Measurements from ENCODE around the gene ARID3A.

The ARID3A gene

GRCh38 chr19:939439-939838, 13.6 kb downstream of the ARID3A start:
- Histone ChIP-seq H3K4me1 (ENCODE audit: low read length) (no peaks in the 10 kb centered on the region), H3K27ac (ENCODE audit: low read length) (no peak overlapping the region), H3K9ac (ENCODE audit: low read length) (no peak overlapping the region), H3K27me3 (replicated peaks; ENCODE audit: insufficient read depth, low read length) (no peaks in the 10 kb centered on the region), H3K4me2 (ENCODE audit: low read depth, low read length) (no peak overlapping the region), H3K4me3 (ENCODE audit: low read length) (no peak overlapping the region), H3K9me2 (replicated peaks; ENCODE audit: insufficient read depth, low read length) (no peaks in the 10 kb centered on the region), H2AFZ (ENCODE audit: low read length) (no peak overlapping the region), H4K20me1 (ENCODE audit: insufficient read depth, low read length) (no peaks in the 10 kb centered on the region), H3K36me3 (replicated peaks; ENCODE audit: insufficient read depth, low read length) (no peaks in the 10 kb centered on the region), H3K9me3 (replicated peaks; ENCODE audit: insufficient read depth, low read length) (no peaks in the 10 kb centered on the region), H3K79me2 (ENCODE audit: low read length) (peaks cover 45% of the 10 kb centered on the region), H3F3A (ENCODE audit: insufficient read depth, low read length) (no peaks in the 10 kb centered on the region)
- no peak for DNase-seq
- no peak for TF ChIP-seq CTCF (IDR thresholded peaks at IDR 0.05; ENCODE audit: low read length)

- no peak overlapping the region for H2AFZ ChIP-seq (ENCODE audit: low read length)
- H3K4me3 ChIP-seq (ENCODE audit: low read length) = no peak overlapping the region
- no peaks in the 10 kb centered on the region for H3F3A ChIP-seq (ENCODE audit: insufficient read depth, low read length)
- no peak overlapping the region for H3K4me2 ChIP-seq (ENCODE audit: low read depth, low read length)
- H3K9me2 ChIP-seq (replicated peaks; ENCODE audit: insufficient read depth, low read length) = no peaks in the 10 kb centered on the region
- no peaks in the 10 kb centered on the region for H3K27me3 ChIP-seq (replicated peaks; ENCODE audit: insufficient read depth, low read length)
- H3K27ac ChIP-seq (ENCODE audit: low read length) = no peak overlapping the region
- no peak overlapping the region for H3K9ac ChIP-seq (ENCODE audit: low read length)
- H3K36me3 ChIP-seq (replicated peaks; ENCODE audit: insufficient read depth, low read length) = no peaks in the 10 kb centered on the region
- H3K9me3 ChIP-seq (replicated peaks; ENCODE audit: insufficient read depth, low read length) = no peaks in the 10 kb centered on the region
- DNase-seq = no peak
- no peaks in the 10 kb centered on the region for H4K20me1 ChIP-seq (ENCODE audit: insufficient read depth, low read length)
- no peaks in the 10 kb centered on the region for H3K4me1 ChIP-seq (ENCODE audit: low read length)
- peaks cover 44% of the 10 kb centered on the region for H3K79me2 ChIP-seq (ENCODE audit: low read length)
- TF ChIP-seq EZH2 (optimal IDR thresholded peaks at IDR 0.05; ENCODE audit: low read depth, low read length) (no peak), EZH2phosphoT487 (IDR thresholded peaks at IDR 0.05; ENCODE audit: low read length) (no peak), CTCF (IDR thresholded peaks at IDR 0.05; ENCODE audit: low read length) (no peak)
Measured at GRCh38 chr19:939922-940321, 14.1 kb downstream of the ARID3A start.

DNA sequence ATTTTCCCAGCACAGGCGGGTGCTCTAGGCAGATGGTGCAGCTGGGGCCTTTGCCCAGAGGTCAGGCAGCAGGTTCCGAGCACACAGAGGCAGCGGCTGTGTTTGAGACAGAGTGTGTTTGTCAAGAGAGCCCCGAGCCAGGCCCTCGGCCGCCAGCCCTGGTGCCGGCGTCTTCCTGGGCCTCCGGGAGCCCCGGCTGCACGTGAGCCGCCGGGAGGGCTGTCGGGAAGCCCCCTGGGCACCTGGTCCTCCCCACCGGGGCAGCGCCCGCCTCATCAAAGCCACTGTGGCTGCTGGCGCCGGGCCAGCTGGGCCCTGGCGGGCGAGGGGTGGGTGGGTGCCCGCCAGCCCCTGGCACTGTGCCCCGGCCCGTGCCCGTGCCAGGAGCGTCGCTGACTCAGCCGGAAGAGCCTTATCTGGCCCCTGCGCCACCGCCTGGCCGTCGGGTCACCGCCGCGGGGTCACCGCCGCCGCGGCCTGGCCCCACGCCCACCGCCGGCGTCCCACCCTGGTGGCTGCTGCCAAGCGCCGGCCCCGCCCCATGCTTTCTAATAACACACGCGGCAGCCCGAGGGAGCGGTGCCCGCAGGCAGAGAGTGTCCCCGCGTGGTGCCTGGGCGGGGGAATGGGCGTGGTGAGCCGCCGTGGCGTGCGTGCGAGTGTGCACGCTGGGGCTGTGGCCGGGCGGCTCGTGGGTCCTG, 14.9 kb downstream of the ARID3A start:
- Histone ChIP-seq H3K27me3 (replicated peaks; ENCODE audit: insufficient read depth, low read length) (no peaks in the 10 kb centered on the region), H3K9ac (ENCODE audit: low read length) (no peak overlapping the region), H3K9me3 (replicated peaks; ENCODE audit: insufficient read depth, low read length) (no peaks in the 10 kb centered on the region), H3K9me2 (replicated peaks; ENCODE audit: insufficient read depth, low read length) (no peaks in the 10 kb centered on the region), H4K20me1 (ENCODE audit: insufficient read depth, low read length) (no peaks in the 10 kb centered on the region), H3K36me3 (replicated peaks; ENCODE audit: insufficient read depth, low read length) (no peaks in the 10 kb centered on the region), H3K79me2 (ENCODE audit: low read length) (peaks cover 45% of the 10 kb centered on the region), H3F3A (ENCODE audit: insufficient read depth, low read length) (no peaks in the 10 kb centered on the region), H3K4me1 (ENCODE audit: low read length) (no peaks in the 10 kb centered on the region), H3K4me2 (ENCODE audit: low read depth, low read length) (no peak overlapping the region), H3K4me3 (ENCODE audit: low read length) (no peak overlapping the region), H3K27ac (ENCODE audit: low read length) (no peak overlapping the region), H2AFZ (ENCODE audit: low read length) (no peak overlapping the region)
- TF ChIP-seq CTCF (IDR thresholded peaks at IDR 0.05; ENCODE audit: low read length) (no peak), EZH2 (optimal IDR thresholded peaks at IDR 0.05; ENCODE audit: low read depth, low read length) (no peak), EZH2phosphoT487 (IDR thresholded peaks at IDR 0.05; ENCODE audit: low read length) (no peak)
- no peak for DNase-seq

Measured in MM.1S (cell line).